Upper lobe of right lung (tissue), 1 donor: ENCODE results near the gene ARHGAP44. TPM values are rescaled to one million over a fixed set of nuclear protein-coding genes. Genes with fewer than 3 reads are reported as not detected.

ENCODE experiments used
- ATAC-seq: fragments of 200-7000 bp; cut with Tn5 transposase; one replicate; pipeline ENCODE4 v1.9.1; 2020; ENCODE audit warnings: mild to moderate bottlenecking, moderate library complexity
- DNase-seq: peaks from one replicate; pipeline ENCODE4 v3.0.0-alpha.2; 2020
- H3K27ac ChIP-seq: fragments of 200-600 bp; one replicate; pipeline ENCODE4 v1.8.0; 2022
- H3K27me3 ChIP-seq: fragments of 200-600 bp; one replicate; pipeline ENCODE4 v1.8.0; 2022; ENCODE audit warnings: mild to moderate bottlenecking
- H3K36me3 ChIP-seq: fragments of 200-600 bp; one replicate; pipeline ENCODE4 v1.8.0; 2022
- H3K4me1 ChIP-seq: fragments of 200-600 bp; one replicate; pipeline ENCODE4 v1.8.0; 2022
- H3K4me3 ChIP-seq: fragments of 200-600 bp; one replicate; pipeline ENCODE4 v1.8.0; 2022; ENCODE audit warnings: mild to moderate bottlenecking
- H3K9me3 ChIP-seq: fragments of 200-600 bp; one replicate; pipeline ENCODE4 v1.8.0; 2022
- intact Hi-C: fragments of 100-400 bp; cut with DNase I; formaldehyde crosslinking; loops from one replicate; pipeline ENCODE4 v1.11.0; 2022
- microRNA-seq: library from miRNA; unstranded; fragments of <30 nt; microRNA quantifications from one replicate; pipeline ENCODE4 v1.2.0, GENCODE V29; 2020; ENCODE audit warnings: borderline microRNAs expressed
- total RNA-seq: library from RNA; stranded (reverse); fragmentation: NEBNext Ultra II Directional; extraction: Animal tissue kit (Norgen Biotek cat#: 25700); gene quantifications from one replicate; pipeline ENCODE4 v1.2.1, GENCODE V29; 2021
- TF ChIP-seq, protein P1 (sequence below): fragments of 200-600 bp; IDR thresholded peaks from one replicate; pipeline ENCODE4 v1.8.0; 2022; ENCODE audit warnings: antibody characterized with exemption
- donor health status: DM: no; HTN: yes; CAD: no; lungs with severe emphysema.

The ARHGAP44 gene
- total RNA-seq, 1 donor from 2014 or later: 41.2 TPM

DNA sequence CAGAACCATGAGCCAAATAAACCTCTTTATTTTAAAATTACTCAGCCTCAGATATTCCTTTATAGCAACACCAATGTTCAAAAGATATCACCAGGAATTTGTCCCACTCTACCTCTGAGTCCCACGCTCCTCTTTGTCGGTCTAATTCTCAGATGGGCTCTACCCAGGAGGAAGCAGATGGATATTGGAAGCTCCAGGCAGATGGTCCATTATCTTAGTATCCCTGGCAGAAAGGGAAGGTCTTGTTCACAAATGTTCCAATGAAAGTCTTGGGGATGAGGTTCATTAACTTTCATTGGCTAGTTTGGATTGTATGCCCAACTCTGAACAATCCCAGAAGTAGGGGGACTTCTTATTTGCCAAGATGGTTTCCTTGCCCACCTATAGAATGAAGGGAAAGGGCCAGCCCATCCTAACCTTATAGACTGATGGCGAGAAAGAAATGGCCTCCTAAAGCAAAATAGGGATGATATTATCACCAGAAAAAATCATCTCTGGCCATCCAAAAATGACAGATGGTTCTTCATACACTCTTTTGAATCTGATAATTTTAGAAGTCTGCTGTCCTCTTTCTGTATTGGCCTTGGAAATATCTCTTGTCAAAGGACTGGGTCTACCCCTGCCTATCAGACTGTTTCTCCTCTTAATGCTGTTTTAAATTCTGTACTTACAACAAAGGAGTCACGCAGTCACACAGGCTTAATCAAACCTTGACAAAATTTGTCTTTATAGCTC, 249.8 kb downstream of the ARHGAP44 start:
- DNase-seq: no peak

More for the DNA sequence above, 249.8 kb downstream of the ARHGAP44 start:
- Histone ChIP-seq H3K27me3 (peaks cover 8% of the 10 kb centered on the region), H3K27ac (no peak overlapping the region), H3K36me3 (no peaks in the 10 kb centered on the region), H3K4me3 (no peak overlapping the region), H3K4me1 (no peaks in the 10 kb centered on the region), H3K9me3 (no peaks in the 10 kb centered on the region)
- no peak for ATAC-seq
- TF ChIP-seq, protein P1, sequence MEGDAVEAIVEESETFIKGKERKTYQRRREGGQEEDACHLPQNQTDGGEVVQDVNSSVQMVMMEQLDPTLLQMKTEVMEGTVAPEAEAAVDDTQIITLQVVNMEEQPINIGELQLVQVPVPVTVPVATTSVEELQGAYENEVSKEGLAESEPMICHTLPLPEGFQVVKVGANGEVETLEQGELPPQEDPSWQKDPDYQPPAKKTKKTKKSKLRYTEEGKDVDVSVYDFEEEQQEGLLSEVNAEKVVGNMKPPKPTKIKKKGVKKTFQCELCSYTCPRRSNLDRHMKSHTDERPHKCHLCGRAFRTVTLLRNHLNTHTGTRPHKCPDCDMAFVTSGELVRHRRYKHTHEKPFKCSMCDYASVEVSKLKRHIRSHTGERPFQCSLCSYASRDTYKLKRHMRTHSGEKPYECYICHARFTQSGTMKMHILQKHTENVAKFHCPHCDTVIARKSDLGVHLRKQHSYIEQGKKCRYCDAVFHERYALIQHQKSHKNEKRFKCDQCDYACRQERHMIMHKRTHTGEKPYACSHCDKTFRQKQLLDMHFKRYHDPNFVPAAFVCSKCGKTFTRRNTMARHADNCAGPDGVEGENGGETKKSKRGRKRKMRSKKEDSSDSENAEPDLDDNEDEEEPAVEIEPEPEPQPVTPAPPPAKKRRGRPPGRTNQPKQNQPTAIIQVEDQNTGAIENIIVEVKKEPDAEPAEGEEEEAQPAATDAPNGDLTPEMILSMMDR: no peak
- intact Hi-C loops: no loop called here

Small RNA genes lying within 50 kb of the gene (microRNA-seq; reads per million reads assigned to microRNA genes)
- not detected for gene MIR1269B

Other genes starting within 250 kb of the ARHGAP44 start
- gene MYOCD, start 123.6 kb upstream of the ARHGAP44 start, total RNA-seq: 4.1 TPM
- gene ELAC2, start 228.5 kb downstream of the ARHGAP44 start, total RNA-seq: 35.3 TPM